IMR-90 (cell line): ENCODE measurements around the gene SH3GL2. TPM values are rescaled to one million over a fixed set of nuclear protein-coding genes. Genes with fewer than 3 reads are reported as not detected.

Source experiments
- ATAC-seq: fragments of 200-7000 bp; cut with Tn5 transposase; 2 replicates; pipeline ENCODE4 v1.9.1; 2020; ENCODE audit warnings: low read depth, mild to moderate bottlenecking, moderate library complexity
- BruUV-seq: library from RNA; stranded (reverse); fragments of 400-500 nt; replicated peaks from 2 replicates; lab custom pipeline; 2021; lab: Mats Ljungman, UMichigan
- CTCF ChIA-PET: fragments of 300-600 bp; formaldehyde crosslinking; extraction: SDS; loops from one replicate; lab custom pipeline; 2021; ENCODE audit warnings: antibody characterized with exemption; lab: Yijun Ruan, JAX
- POLR2A ChIA-PET: fragments of 300-600 bp; sonication (Branson Sonifier 250); formaldehyde crosslinking; loops from one replicate; lab custom pipeline; 2022; ENCODE audit warnings: antibody characterized with exemption; ENCODE audit not compliant: unreplicated experiment; lab: Charles Lee
- DNase-seq: peaks from one replicate; pipeline ENCODE4 v3.0.0; 2013
- H2AFZ ChIP-seq: replicated peaks from 2 replicates; pipeline ENCODE3; 2013; ENCODE audit warnings: low read length, mild to moderate bottlenecking; ENCODE audit not compliant: poor library complexity
- H2AK5ac ChIP-seq: 2 replicates; pipeline ENCODE4 v1.6.1; 2013; ENCODE audit warnings: low read depth, low read length, inconsistent platforms
- H2AK9ac ChIP-seq: replicated peaks from 2 replicates; pipeline ENCODE3; 2013; ENCODE audit warnings: mild to moderate bottlenecking, low read depth, low read length, moderate library complexity; ENCODE audit not compliant: poor library complexity
- H2BK120ac ChIP-seq: 2 replicates; pipeline ENCODE4 v1.6.1; 2013; ENCODE audit warnings: low read depth, low read length, inconsistent platforms
- H2BK15ac ChIP-seq: 3 replicates; pipeline ENCODE4 v1.6.1; 2013; ENCODE audit warnings: low read depth, low read length, inconsistent platforms
- H2BK20ac ChIP-seq: 2 replicates; pipeline ENCODE4 v1.6.1; 2013; ENCODE audit warnings: low read depth, mild to moderate bottlenecking, inconsistent platforms, low read length, moderate library complexity
- H2BK5ac ChIP-seq: 2 replicates; pipeline ENCODE4 v1.6.1; 2013; ENCODE audit warnings: mild to moderate bottlenecking, low read depth, low read length, inconsistent platforms; ENCODE audit not compliant: poor library complexity, severe bottlenecking
- H3K14ac ChIP-seq: replicated peaks from 2 replicates; pipeline ENCODE4 v1.6.1; 2013; ENCODE audit warnings: low read depth, low read length, inconsistent platforms
- H3K18ac ChIP-seq: 2 replicates; pipeline ENCODE4 v1.6.1; 2013; ENCODE audit warnings: low read depth, low read length, control low read depth
- H3K23ac ChIP-seq: 2 replicates; pipeline ENCODE4 v1.6.1; 2013; ENCODE audit warnings: low read depth, low read length, inconsistent platforms
- H3K27ac ChIP-seq: 2 replicates; pipeline ENCODE4 v1.5.1; 2013; ENCODE audit warnings: mild to moderate bottlenecking, control low read depth, low read length; ENCODE audit not compliant: insufficient read depth
- H3K27me3 ChIP-seq: 2 replicates; pipeline ENCODE4 v1.6.1; 2013; ENCODE audit warnings: low read length; ENCODE audit not compliant: control insufficient read depth, insufficient read depth
- H3K36me3 ChIP-seq: 2 replicates; pipeline ENCODE4 v1.6.1; 2013; ENCODE audit warnings: low read length, mixed read lengths; ENCODE audit not compliant: control insufficient read depth, insufficient read depth
- H3K4ac ChIP-seq: 2 replicates; pipeline ENCODE4 v1.6.1; 2013; ENCODE audit warnings: low read depth, low read length, inconsistent platforms
- H3K4me1 ChIP-seq: 2 replicates; pipeline ENCODE4 v1.6.1; 2013; ENCODE audit warnings: low read length, mixed read lengths; ENCODE audit not compliant: control insufficient read depth, insufficient read depth
- H3K4me2 ChIP-seq: 2 replicates; pipeline ENCODE4 v1.6.1; 2013; ENCODE audit warnings: low read depth, mild to moderate bottlenecking, control low read depth, low read length, moderate library complexity
- H3K4me3 ChIP-seq: 2 replicates; pipeline ENCODE4 v1.5.1; 2013; ENCODE audit warnings: low read depth, mild to moderate bottlenecking, control low read depth, low read length, moderate library complexity; ENCODE audit not compliant: insufficient read depth
- H3K56ac ChIP-seq: 2 replicates; pipeline ENCODE4 v1.6.1; 2013; ENCODE audit warnings: low read length, inconsistent platforms; ENCODE audit not compliant: insufficient read depth; ENCODE audit errors: extremely low read depth
- H3K79me1 ChIP-seq, 2 experiments: 2 replicates each; pipeline ENCODE4 v1.6.1; 2013; ENCODE audit warnings: low read length in 2 of 2, inconsistent platforms in 1 of 2, low read depth in 1 of 2
- H3K9ac ChIP-seq: 2 replicates; pipeline ENCODE4 v1.6.1; 2013; ENCODE audit warnings: low read depth, low read length, control low read depth
- H3K9me1 ChIP-seq: 2 replicates; pipeline ENCODE4 v1.6.1; 2013; ENCODE audit warnings: low read length, inconsistent platforms; ENCODE audit not compliant: insufficient read depth
- H3K9me3 ChIP-seq: 2 replicates; pipeline ENCODE4 v1.6.1; 2013; ENCODE audit warnings: low read length; ENCODE audit not compliant: control insufficient read depth, insufficient read depth
- H4K20me1 ChIP-seq: 2 replicates; pipeline ENCODE4 v1.6.1; 2013; ENCODE audit warnings: low read length, inconsistent platforms; ENCODE audit not compliant: insufficient read depth
- H4K5ac ChIP-seq: 2 replicates; pipeline ENCODE4 v1.6.1; 2013; ENCODE audit warnings: mild to moderate bottlenecking, low read depth, low read length, control low read depth
- H4K8ac ChIP-seq, 2 experiments: 2 replicates each; pipeline ENCODE4 v1.6.1; 2013; ENCODE audit warnings: low read depth in 2 of 2, low read length in 2 of 2, control low read depth in 1 of 2, inconsistent platforms in 1 of 2
- H4K91ac ChIP-seq: 2 replicates; pipeline ENCODE4 v1.6.1; 2013; ENCODE audit warnings: low read depth, low read length, inconsistent platforms; ENCODE audit not compliant: insufficient read depth
- BHLHE40 ChIP-seq: fragments of 150-350 bp; IDR thresholded peaks from 2 replicates; pipeline ENCODE4 v1.6.1; 2016; ENCODE audit warnings: mild to moderate bottlenecking, low read depth, low read length
- CEBPB ChIP-seq: IDR thresholded peaks from 2 replicates; pipeline ENCODE4 v1.6.1; 2012; ENCODE audit warnings: low read depth, low read length, improper control_type of control experiment
- CHD1 ChIP-seq: IDR thresholded peaks from 2 replicates; pipeline ENCODE4 v1.6.1; 2012; ENCODE audit warnings: low read depth, low read length, improper control_type of control experiment
- FOS ChIP-seq: fragments of 150-350 bp; IDR thresholded peaks from 2 replicates; pipeline ENCODE4 v1.6.1; 2016; ENCODE audit warnings: low read depth, low read length
- MAFK ChIP-seq: IDR thresholded peaks from 2 replicates; pipeline ENCODE4 v1.6.1; 2012; ENCODE audit warnings: low read depth, low read length, improper control_type of control experiment
- MAZ ChIP-seq: IDR thresholded peaks from 2 replicates; pipeline ENCODE4 v1.6.1; 2012; ENCODE audit warnings: low read depth, mild to moderate bottlenecking, low read length, improper control_type of control experiment, moderate library complexity, borderline replicate concordance
- MXI1 ChIP-seq: IDR thresholded peaks from 2 replicates; pipeline ENCODE4 v1.6.1; 2012; ENCODE audit warnings: low read depth, mild to moderate bottlenecking, low read length, moderate library complexity, borderline replicate concordance
- NFE2L2 ChIP-seq: fragments of 150-350 bp; IDR thresholded peaks from 2 replicates; pipeline ENCODE4 v1.6.1; 2016; ENCODE audit warnings: low read depth, mild to moderate bottlenecking, low read length
- POLR2A ChIP-seq: IDR thresholded peaks from 2 replicates; pipeline ENCODE4 v1.6.1; 2012; ENCODE audit warnings: mild to moderate bottlenecking, low read depth, low read length
- RAD21 ChIP-seq: IDR thresholded peaks from 2 replicates; pipeline ENCODE4 v1.6.1; 2012; ENCODE audit warnings: low read length, improper control_type of control experiment
- RCOR1 ChIP-seq: IDR thresholded peaks from 2 replicates; pipeline ENCODE4 v1.6.1; 2012; ENCODE audit warnings: mild to moderate bottlenecking, low read length, improper control_type of control experiment; ENCODE audit not compliant: insufficient replicate concordance
- RFX5 ChIP-seq: IDR thresholded peaks from 2 replicates; pipeline ENCODE4 v1.8.0; 2012; ENCODE audit warnings: low read depth, mild to moderate bottlenecking, low read length, moderate library complexity
- SMC3 ChIP-seq: fragments of 150-350 bp; IDR thresholded peaks from 2 replicates; pipeline ENCODE4 v1.6.1; 2016; ENCODE audit warnings: low read depth, mild to moderate bottlenecking, antibody characterized with exemption, low read length, moderate library complexity
- WGBS, 2 experiments: methylation state at CpG; one replicate each; pipeline versions ENCODE4 v1.1.5 to v1.1.7; 2013; ENCODE audit warnings: missing lambda C conversion rate in 2 of 2; ENCODE audit not compliant: insufficient read length in 1 of 2; ENCODE audit errors: extremely low coverage in 2 of 2; 5-methylcytosine and 5-hydroxymethylcytosine counted together
- dilution Hi-C: fragments of 300-500 bp; cut with HindIII; formaldehyde crosslinking; loops from one replicate; pipeline ENCODE4 v1.14.3; 2018; ENCODE audit warnings: low sequenced_read_pairs; ENCODE audit not compliant: unreplicated experiment
- in situ Hi-C: fragments of 300-500 bp; cut with MboI; formaldehyde crosslinking; loops from 3 replicates; pipeline ENCODE4 v1.14.3; 2019; ENCODE audit warnings: low sequenced_read_pairs, inconsistent platforms, mixed read lengths
- intact Hi-C: fragments of 100-400 bp; cut with micrococcal nuclease; formaldehyde crosslinking; loops from 2 replicates; pipeline ENCODE4 v1.10.0; 2022
- polyA plus RNA-seq, 3 experiments: library from polyadenylated mRNA; depleted of rRNA; stranded (reverse); fragments of >200 nt; gene quantifications; 2 replicates each; pipeline ENCODE4 v1.2.3, GENCODE V29; 2012; ENCODE audit warnings: low replicate concordance in 1 of 3
- total RNA-seq: library from RNA; depleted of rRNA; stranded (reverse); fragments of >200 nt; gene quantifications from 2 replicates; pipeline ENCODE4 v1.2.3, GENCODE V29; 2012
- TF ChIP-seq, protein P1 (sequence below): fragments of 150-350 bp; IDR thresholded peaks from 2 replicates; pipeline ENCODE4 v1.6.1; 2016; ENCODE audit warnings: low read depth, mild to moderate bottlenecking, low read length, moderate library complexity, borderline replicate concordance
- TF ChIP-seq, protein P2 (sequence below): conservative IDR thresholded peaks from 2 replicates; pipeline ENCODE4 v1.5.1; 2012; ENCODE audit warnings: mild to moderate bottlenecking, low read depth, low read length, improper control_type of control experiment
- TF ChIP-seq, protein P3 (sequence below): fragments of 150-350 bp; IDR thresholded peaks from 2 replicates; pipeline ENCODE4 v1.6.1; 2017; ENCODE audit warnings: mild to moderate bottlenecking, antibody characterized with exemption, low read length, low read depth

Gene SH3GL2
- total and polyA plus RNA-seq, 2 of the 4 experiments (the other 2 are of a cell fraction), result under 0.01 to 0.05 TPM

DNA sequence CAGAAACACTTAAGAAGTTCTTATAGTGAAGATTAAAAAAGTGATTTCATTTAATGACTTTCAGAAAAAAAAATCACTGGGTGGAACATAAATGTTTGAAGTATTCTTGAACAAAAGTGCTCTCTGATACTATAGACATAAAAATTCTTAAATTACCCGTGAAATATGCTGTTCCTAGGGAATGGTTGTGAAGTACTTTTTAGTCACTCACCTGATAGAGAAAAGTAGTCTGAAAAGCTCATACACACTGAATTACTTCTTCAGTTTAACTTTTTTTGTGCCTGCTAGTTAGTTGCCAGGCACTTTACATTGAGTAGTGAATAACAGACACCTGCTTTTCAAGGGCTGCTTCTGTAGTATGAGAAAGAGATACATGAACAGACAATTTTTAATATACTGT lies 78.0 kb downstream of the SH3GL2 start:
- DNase-seq, result no peak
- Histone ChIP-seq H4K20me1 (no peaks in the 10 kb centered on the region), H3K23ac (no peak overlapping the region), H3K4me3 (no peak overlapping the region), H3K4me2 (no peak overlapping the region), H3K9ac (no peak overlapping the region), H2AK5ac (no peak overlapping the region), H2BK15ac (no peak overlapping the region), H3K79me1 (no peaks in the 10 kb centered on the region), H3K14ac (no peak overlapping the region), H3K36me3 (no peaks in the 10 kb centered on the region), H3K9me1 (no peaks in the 10 kb centered on the region), H4K91ac (no peak overlapping the region), H3K27ac (no peak overlapping the region), H2BK20ac (no peak overlapping the region), H2AK9ac (no peak overlapping the region), H2BK5ac (no peak overlapping the region), H2BK120ac (no peak overlapping the region), H4K5ac (no peak overlapping the region), H4K8ac (no peak overlapping the region), H3K4ac (no peak overlapping the region), H2AFZ (no peak overlapping the region), H3K56ac (no peak overlapping the region), H3K18ac (no peak overlapping the region), H3K27me3 (no peaks in the 10 kb centered on the region), H3K9me3 (no peaks in the 10 kb centered on the region), H3K4me1 (no peaks in the 10 kb centered on the region)
- POLR2A ChIA-PET, result no interaction called here
- no peak for ATAC-seq
- dilution Hi-C loops (no loop called here), in situ Hi-C loops (no loop called here), intact Hi-C loops (loop anchor here (1.0 kb wide), 1 partner anchor 18 kb away; no protein-coding TSS in a partner anchor)
- no TSS peak for BruUV-seq
- WGBS, 2 experiments, result no CpG with 5 or more reads among the region's 1 CpG
- CTCF ChIA-PET, result no interaction called here
- TF ChIP-seq RCOR1 (no peak), RAD21 (no peak), MAFK (no peak), SMC3 (no peak), POLR2A (no peak), MAZ (no peak), CEBPB (no peak), CHD1 (no peak), RFX5 (no peak), BHLHE40 (no peak), MXI1 (no peak), NFE2L2 (no peak), FOS (no peak)
- TF ChIP-seq, protein P1, sequence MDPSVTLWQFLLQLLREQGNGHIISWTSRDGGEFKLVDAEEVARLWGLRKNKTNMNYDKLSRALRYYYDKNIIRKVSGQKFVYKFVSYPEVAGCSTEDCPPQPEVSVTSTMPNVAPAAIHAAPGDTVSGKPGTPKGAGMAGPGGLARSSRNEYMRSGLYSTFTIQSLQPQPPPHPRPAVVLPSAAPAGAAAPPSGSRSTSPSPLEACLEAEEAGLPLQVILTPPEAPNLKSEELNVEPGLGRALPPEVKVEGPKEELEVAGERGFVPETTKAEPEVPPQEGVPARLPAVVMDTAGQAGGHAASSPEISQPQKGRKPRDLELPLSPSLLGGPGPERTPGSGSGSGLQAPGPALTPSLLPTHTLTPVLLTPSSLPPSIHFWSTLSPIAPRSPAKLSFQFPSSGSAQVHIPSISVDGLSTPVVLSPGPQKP, result no peak
- TF ChIP-seq, protein P2, sequence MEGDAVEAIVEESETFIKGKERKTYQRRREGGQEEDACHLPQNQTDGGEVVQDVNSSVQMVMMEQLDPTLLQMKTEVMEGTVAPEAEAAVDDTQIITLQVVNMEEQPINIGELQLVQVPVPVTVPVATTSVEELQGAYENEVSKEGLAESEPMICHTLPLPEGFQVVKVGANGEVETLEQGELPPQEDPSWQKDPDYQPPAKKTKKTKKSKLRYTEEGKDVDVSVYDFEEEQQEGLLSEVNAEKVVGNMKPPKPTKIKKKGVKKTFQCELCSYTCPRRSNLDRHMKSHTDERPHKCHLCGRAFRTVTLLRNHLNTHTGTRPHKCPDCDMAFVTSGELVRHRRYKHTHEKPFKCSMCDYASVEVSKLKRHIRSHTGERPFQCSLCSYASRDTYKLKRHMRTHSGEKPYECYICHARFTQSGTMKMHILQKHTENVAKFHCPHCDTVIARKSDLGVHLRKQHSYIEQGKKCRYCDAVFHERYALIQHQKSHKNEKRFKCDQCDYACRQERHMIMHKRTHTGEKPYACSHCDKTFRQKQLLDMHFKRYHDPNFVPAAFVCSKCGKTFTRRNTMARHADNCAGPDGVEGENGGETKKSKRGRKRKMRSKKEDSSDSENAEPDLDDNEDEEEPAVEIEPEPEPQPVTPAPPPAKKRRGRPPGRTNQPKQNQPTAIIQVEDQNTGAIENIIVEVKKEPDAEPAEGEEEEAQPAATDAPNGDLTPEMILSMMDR, result no peak
- TF ChIP-seq, protein P3, sequence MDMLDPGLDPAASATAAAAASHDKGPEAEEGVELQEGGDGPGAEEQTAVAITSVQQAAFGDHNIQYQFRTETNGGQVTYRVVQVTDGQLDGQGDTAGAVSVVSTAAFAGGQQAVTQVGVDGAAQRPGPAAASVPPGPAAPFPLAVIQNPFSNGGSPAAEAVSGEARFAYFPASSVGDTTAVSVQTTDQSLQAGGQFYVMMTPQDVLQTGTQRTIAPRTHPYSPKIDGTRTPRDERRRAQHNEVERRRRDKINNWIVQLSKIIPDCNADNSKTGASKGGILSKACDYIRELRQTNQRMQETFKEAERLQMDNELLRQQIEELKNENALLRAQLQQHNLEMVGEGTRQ, result no peak
